ENCODE results near the gene PDXDC1. TPM values are rescaled to one million over a fixed set of nuclear protein-coding genes. Genes with fewer than 3 reads are reported as not detected.

The PDXDC1 gene
- total RNA-seq, 1 donor from 2014 or later: 123 TPM

DNA sequence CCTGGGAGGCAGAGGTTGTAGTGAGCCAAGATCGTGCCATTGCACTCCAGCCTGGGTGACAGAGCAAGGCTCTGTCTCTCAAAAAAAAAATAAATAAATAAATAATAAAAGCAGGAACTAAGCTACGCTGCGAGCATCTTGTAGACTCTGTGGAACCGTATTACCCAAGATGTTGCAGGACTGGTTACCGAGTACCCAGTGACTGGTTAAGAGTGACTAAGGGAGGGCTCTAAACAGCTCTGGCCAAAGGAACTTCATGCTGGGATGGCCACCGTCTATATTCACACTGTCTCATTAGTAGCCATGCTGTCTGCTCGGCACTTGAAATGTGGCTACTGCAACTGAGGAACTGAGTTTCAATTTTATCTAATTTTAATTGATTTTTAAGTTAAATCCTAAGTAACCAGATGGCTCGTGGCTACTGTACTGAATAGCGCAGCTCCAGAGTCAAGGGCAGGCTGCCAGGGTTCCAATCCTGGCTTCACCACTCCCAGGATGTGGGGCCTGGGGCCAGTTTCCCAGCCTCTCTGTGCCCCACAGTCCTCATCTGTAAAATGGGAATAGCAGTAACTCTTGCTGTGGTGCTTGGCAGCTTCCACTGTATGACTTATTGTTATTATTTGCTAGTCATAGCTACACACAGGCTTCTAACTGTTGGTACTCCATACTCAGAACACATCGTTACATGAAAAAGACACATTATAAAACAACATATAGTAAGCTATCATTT lies 78.1 kb downstream of the PDXDC1 start:
- peaks cover 39% of the 10 kb centered on the region for H4K20me1 ChIP-seq (ENCODE audit: insufficient read depth, low read length)
- Mint-ChIP-seq H3K27me3 (ENCODE audit: low read depth, unreplicated experiment) (no peaks in the 10 kb centered on the region), H3K4me3 (ENCODE audit: unreplicated experiment) (no peak overlapping the region), H3K27ac (ENCODE audit: unreplicated experiment) (no peak overlapping the region), H3K4me1 (ENCODE audit: low read depth, unreplicated experiment) (peaks cover 7% of the 10 kb centered on the region), H3K9me3 (ENCODE audit: unreplicated experiment) (peaks cover 3% of the 10 kb centered on the region), H3K36me3 (ENCODE audit: low read depth, unreplicated experiment) (peaks cover 4% of the 10 kb centered on the region)
- no peak overlapping the region for H3K4me2 ChIP-seq (ENCODE audit: low read length)
- H3K27me3 ChIP-seq (ENCODE audit: insufficient read depth, low read length): no peaks in the 10 kb centered on the region
- no peak overlapping the region for H3K27ac ChIP-seq (ENCODE audit: low read depth, low read length)
- DNase-seq (ENCODE audit: low read depth) (no peak), FAIRE-seq (no peak)
- H3K9me3 ChIP-seq (ENCODE audit: insufficient read depth, low read depth, low read length): no peaks in the 10 kb centered on the region
- H3K4me1 ChIP-seq (ENCODE audit: insufficient read depth, low read length): no peaks in the 10 kb centered on the region
- TF ChIP-seq EZH2 (IDR thresholded peaks at IDR 0.05; ENCODE audit: insufficient read depth, low read length) (no peak), CTCF (IDR thresholded peaks at IDR 0.05; ENCODE audit: insufficient read depth, low read depth, low read length) (no peak)
- no peak overlapping the region for H3K4me3 ChIP-seq (ENCODE audit: insufficient read depth, low read depth, low read length)
- no peak overlapping the region for H2AFZ ChIP-seq (ENCODE audit: low read depth, low read length)
- no peak overlapping the region for H3K9ac ChIP-seq (ENCODE audit: low read length)
- H3K36me3 ChIP-seq (ENCODE audit: insufficient read depth, low read length): no peaks in the 10 kb centered on the region
- peaks cover 74% of the 10 kb centered on the region for H3K79me2 ChIP-seq (ENCODE audit: insufficient read depth, low read length)

GRCh38 chr16:15053904-15054303 lies 79.1 kb downstream of the PDXDC1 start:
- no peak overlapping the region for H3K9ac ChIP-seq (ENCODE audit: low read length)
- Mint-ChIP-seq H3K4me3 (ENCODE audit: unreplicated experiment) (peak overlapping the region; percentile 96), H3K27ac (ENCODE audit: unreplicated experiment) (no peak overlapping the region), H3K9me3 (ENCODE audit: unreplicated experiment) (peaks cover 3% of the 10 kb centered on the region), H3K36me3 (ENCODE audit: low read depth, unreplicated experiment) (peaks cover 7% of the 10 kb centered on the region), H3K4me1 (ENCODE audit: low read depth, unreplicated experiment) (peaks cover 7% of the 10 kb centered on the region), H3K27me3 (ENCODE audit: low read depth, unreplicated experiment) (no peaks in the 10 kb centered on the region)
- peaks cover 33% of the 10 kb centered on the region for H4K20me1 ChIP-seq (ENCODE audit: insufficient read depth, low read length)
- H3K4me1 ChIP-seq (ENCODE audit: insufficient read depth, low read length): no peaks in the 10 kb centered on the region
- H3K27ac ChIP-seq (ENCODE audit: low read depth, low read length): no peak overlapping the region
- no peak overlapping the region for H2AFZ ChIP-seq (ENCODE audit: low read depth, low read length)
- H3K4me3 ChIP-seq (ENCODE audit: insufficient read depth, low read depth, low read length): no peak overlapping the region
- H3K4me2 ChIP-seq (ENCODE audit: low read length): peak overlapping the region; percentile 85
- H3K27me3 ChIP-seq (ENCODE audit: insufficient read depth, low read length): no peaks in the 10 kb centered on the region
- H3K36me3 ChIP-seq (ENCODE audit: insufficient read depth, low read length): peaks cover 2% of the 10 kb centered on the region
- FAIRE-seq (no peak), DNase-seq (ENCODE audit: low read depth) (no peak)
- no peaks in the 10 kb centered on the region for H3K9me3 ChIP-seq (ENCODE audit: insufficient read depth, low read depth, low read length)
- TF ChIP-seq EZH2 (IDR thresholded peaks at IDR 0.05; ENCODE audit: insufficient read depth, low read length): no peak
- no peak for TF ChIP-seq CTCF (IDR thresholded peaks at IDR 0.05; ENCODE audit: insufficient read depth, low read depth, low read length)
- peaks cover 64% of the 10 kb centered on the region for H3K79me2 ChIP-seq (ENCODE audit: insufficient read depth, low read length)

Data from astrocyte (in vitro differentiated cells and primary cell).